Uterus (tissue), 4 donors: ENCODE data around the gene SH2D4B. TPM values are rescaled to one million over a fixed set of nuclear protein-coding genes. Genes with fewer than 3 reads are reported as not detected.

Experiments
- DNase-seq, 2 donors: peaks; one replicate each; pipeline ENCODE4 v3.0.0-alpha.2; 2019 to 2020
- H3K27ac ChIP-seq, 2 donors: fragments of 200-600 bp; sonication (generic); 1 replicate in 1 of 2; 2 replicates in 1 of 2; pipeline ENCODE4 v1.5.1; 2016 to 2018
- H3K27me3 ChIP-seq, 2 donors: fragments of 200-600 bp; sonication (generic); one replicate each; pipeline ENCODE4 v1.5.1; 2018 to 2019; ENCODE audit warnings: control low read depth in 1 of 2
- H3K36me3 ChIP-seq, 2 donors: fragments of 200-600 bp; sonication (generic); one replicate each; pipeline ENCODE4 v1.5.1; 2019; ENCODE audit warnings: control low read depth in 1 of 2
- H3K4me1 ChIP-seq, 2 donors: fragments of 200-600 bp; sonication (generic); one replicate each; pipeline ENCODE4 v1.5.1; 2018 to 2019; ENCODE audit warnings: control low read depth in 1 of 2
- H3K4me3 ChIP-seq, 2 donors: fragments of 200-600 bp; sonication (generic); 1 replicate in 1 of 2; 2 replicates in 1 of 2; pipeline ENCODE4 v1.5.1; 2018 to 2019; ENCODE audit warnings: mild to moderate bottlenecking in 1 of 2
- H3K9me3 ChIP-seq, 2 donors: fragments of 200-600 bp; sonication (generic); one replicate each; pipeline ENCODE4 v1.5.1; 2019; ENCODE audit warnings: control low read depth in 1 of 2
- POLR2A ChIP-seq, 2 donors: fragments of 450-650 bp; IDR thresholded peaks; one replicate each; pipeline ENCODE4 v1.6.1; 2016; ENCODE audit warnings: antibody characterized with exemption in 2 of 2, mild to moderate bottlenecking in 1 of 2, moderate library complexity in 1 of 2
- intact Hi-C: fragments of 100-400 bp; cut with DNase I; formaldehyde crosslinking; loops from one replicate; pipeline ENCODE4 v1.15.1; 2023; ENCODE audit warnings: low total_unique reads
- total RNA-seq, 4 donors: library from RNA; depleted of rRNA in 3 of 4; stranded (reverse); fragments of >200 nt in 3 of 4; gene quantifications; one replicate each; pipeline versions ENCODE4 v1.1.0 to v1.2.4, GENCODE V29; 2014 to 2023
- TF ChIP-seq, protein P1 (sequence below), 4 experiments: fragments of 200-600 bp in 2 of 4; fragments of 450-650 bp in 2 of 4; sonication (generic) in 2 of 4; IDR thresholded peaks; one replicate each; pipeline ENCODE4 v1.5.1; 2016 to 2019; ENCODE audit warnings: antibody characterized with exemption in 4 of 4, mild to moderate bottlenecking in 2 of 4, moderate library complexity in 1 of 4
- donor health status: DM: yes; HTN: yes; CAD: no.

SH2D4B gene
- 1 to 10 TPM in 1 of 4 donors, under 1 TPM in 1, not detected in 2; 0.40 to 1.4 TPM for total RNA-seq

DNA sequence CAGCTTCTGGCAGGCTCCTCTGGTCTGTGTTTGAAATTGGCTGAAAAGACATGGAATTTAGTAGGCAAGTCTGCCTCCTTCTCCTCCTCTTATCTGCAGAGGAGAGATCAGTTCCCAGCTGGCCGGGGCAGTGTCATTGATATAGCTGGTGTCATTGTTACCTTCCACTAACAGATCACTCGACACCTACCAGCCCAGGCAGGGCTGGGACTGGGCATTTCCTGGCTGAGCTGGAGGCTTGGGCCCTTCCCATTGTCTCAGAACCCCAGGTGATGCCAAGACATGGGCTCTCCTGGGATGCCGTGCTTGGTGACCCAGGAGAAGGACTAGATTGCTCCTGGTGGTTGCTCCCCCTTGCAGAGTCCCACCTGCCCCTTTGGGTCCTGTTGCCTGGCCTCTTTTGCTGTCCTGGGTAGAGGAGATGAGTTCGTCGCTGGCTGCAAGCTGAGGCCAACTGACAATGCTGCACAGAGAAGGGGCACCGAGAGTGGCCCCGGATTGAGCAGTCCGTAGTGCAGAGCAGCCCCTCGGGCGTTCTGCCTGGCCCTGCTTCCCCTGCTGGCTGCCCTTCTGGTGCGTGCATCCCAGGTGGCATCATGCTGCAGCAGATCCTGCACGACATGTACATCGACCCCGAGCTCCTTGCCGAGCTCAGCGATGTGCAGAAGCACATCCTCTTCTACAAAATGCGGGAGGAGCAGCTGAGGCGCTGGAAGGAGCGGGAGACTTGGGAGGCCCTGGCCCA lies at the start of gene SH2D4B:
Gene SH2D4B (plus strand): TSS at position 167 of the 745 bp plus-strand sequence. CDS start 430 bp downstream, at position 597.
- TF ChIP-seq, protein P1, sequence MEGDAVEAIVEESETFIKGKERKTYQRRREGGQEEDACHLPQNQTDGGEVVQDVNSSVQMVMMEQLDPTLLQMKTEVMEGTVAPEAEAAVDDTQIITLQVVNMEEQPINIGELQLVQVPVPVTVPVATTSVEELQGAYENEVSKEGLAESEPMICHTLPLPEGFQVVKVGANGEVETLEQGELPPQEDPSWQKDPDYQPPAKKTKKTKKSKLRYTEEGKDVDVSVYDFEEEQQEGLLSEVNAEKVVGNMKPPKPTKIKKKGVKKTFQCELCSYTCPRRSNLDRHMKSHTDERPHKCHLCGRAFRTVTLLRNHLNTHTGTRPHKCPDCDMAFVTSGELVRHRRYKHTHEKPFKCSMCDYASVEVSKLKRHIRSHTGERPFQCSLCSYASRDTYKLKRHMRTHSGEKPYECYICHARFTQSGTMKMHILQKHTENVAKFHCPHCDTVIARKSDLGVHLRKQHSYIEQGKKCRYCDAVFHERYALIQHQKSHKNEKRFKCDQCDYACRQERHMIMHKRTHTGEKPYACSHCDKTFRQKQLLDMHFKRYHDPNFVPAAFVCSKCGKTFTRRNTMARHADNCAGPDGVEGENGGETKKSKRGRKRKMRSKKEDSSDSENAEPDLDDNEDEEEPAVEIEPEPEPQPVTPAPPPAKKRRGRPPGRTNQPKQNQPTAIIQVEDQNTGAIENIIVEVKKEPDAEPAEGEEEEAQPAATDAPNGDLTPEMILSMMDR (IDR thresholded peaks at IDR 0.05) = no peak
- no peak for TF ChIP-seq POLR2A (IDR thresholded peaks at IDR 0.05)
- no peak for DNase-seq
- Histone ChIP-seq H3K4me1 (no peaks in the 10 kb centered on the region), H3K27ac (peak within 1 kb of the TSS in 1 of 2 donors; percentile 2), H3K4me3 (no peak within 1 kb of the TSS), H3K36me3 (no peaks in the 10 kb centered on the region), H3K27me3 (no peaks in the 10 kb centered on the region), H3K9me3 (no peaks in the 10 kb centered on the region)
- intact Hi-C loops = no loop called here

DNA sequence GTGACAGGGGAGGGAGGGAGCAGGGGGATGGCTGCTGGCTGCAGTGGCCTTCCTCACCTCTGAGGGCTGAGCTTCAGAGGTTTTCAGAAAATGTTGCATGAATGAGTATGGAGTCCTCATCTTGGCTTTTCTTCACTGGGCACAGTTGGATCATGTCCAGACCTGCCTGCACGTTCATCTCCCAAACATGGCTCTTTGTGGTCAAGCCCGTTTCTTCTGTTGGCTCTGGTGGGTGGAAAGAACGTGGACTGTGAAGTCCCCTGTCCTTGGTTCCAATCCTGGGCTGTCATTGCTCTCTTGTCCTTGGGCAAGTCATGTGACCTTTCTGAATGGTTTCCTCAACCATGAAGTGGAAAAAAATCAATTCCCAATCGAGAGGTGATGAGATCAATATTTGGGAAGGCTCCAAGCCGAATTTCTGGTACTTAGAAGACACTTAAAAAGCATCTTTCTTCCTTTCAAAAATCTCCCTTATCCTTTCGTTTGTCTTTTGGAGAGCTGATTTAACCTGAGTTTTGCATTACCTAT lies 49.1 kb upstream of the SH2D4B start:
- no peaks in the 10 kb centered on the region for H3K9me3 ChIP-seq
- H3K4me3 ChIP-seq = no peak overlapping the region
- intact Hi-C loops = no loop called here
- H3K27ac ChIP-seq = no peak overlapping the region
- peaks cover 0 to 7% of the 10 kb centered on the region in 2 donors for H3K4me1 ChIP-seq
- DNase-seq = no peak
- no peaks in the 10 kb centered on the region for H3K36me3 ChIP-seq
- H3K27me3 ChIP-seq = no peaks in the 10 kb centered on the region
- no peak for TF ChIP-seq POLR2A (IDR thresholded peaks at IDR 0.05)

DNA sequence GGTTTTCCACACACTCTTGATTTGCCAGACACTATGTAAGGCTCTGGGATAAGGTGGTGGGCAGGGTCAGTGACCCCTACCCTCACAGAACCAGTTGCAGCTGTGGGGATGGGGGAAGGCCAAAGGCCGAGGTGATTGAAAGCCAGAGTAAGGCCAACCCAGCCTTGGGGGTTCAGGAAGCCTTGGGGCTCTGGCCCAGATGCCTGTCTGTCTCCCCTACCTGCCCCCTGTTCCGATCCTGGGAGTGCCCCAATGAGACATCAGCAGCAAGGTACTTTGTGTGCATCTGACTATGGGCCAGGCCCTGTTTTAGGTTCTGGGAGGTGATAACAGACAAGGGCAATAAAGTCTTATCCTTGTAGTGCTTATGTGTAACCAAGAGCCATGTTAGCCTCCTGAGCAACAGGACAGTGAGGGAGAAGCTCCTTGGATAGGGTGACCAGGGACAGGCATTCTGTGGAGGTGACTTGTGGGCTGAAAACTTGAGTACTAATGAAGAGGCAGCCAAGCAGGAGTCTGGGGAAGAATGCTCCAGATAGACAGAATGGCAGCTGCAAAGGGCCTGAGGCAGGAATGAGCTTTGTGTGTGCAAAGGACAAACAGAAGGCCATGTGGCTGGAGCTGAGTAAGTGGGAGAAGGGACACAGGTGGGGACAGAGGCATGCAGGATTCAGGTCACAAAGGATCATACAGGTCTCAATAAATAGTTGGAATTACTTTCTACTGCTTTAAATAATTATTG lies 48.2 kb upstream of the SH2D4B start:
- no peak overlapping the region for H3K4me3 ChIP-seq
- no peak for DNase-seq
- H3K4me1 ChIP-seq = peaks cover 0 to 7% of the 10 kb centered on the region in 2 donors
- H3K27me3 ChIP-seq = no peaks in the 10 kb centered on the region
- intact Hi-C loops = no loop called here
- H3K36me3 ChIP-seq = no peaks in the 10 kb centered on the region
- TF ChIP-seq, protein P1 (IDR thresholded peaks at IDR 0.05) = no peak
- H3K9me3 ChIP-seq = no peaks in the 10 kb centered on the region
- no peak overlapping the region for H3K27ac ChIP-seq

DNA sequence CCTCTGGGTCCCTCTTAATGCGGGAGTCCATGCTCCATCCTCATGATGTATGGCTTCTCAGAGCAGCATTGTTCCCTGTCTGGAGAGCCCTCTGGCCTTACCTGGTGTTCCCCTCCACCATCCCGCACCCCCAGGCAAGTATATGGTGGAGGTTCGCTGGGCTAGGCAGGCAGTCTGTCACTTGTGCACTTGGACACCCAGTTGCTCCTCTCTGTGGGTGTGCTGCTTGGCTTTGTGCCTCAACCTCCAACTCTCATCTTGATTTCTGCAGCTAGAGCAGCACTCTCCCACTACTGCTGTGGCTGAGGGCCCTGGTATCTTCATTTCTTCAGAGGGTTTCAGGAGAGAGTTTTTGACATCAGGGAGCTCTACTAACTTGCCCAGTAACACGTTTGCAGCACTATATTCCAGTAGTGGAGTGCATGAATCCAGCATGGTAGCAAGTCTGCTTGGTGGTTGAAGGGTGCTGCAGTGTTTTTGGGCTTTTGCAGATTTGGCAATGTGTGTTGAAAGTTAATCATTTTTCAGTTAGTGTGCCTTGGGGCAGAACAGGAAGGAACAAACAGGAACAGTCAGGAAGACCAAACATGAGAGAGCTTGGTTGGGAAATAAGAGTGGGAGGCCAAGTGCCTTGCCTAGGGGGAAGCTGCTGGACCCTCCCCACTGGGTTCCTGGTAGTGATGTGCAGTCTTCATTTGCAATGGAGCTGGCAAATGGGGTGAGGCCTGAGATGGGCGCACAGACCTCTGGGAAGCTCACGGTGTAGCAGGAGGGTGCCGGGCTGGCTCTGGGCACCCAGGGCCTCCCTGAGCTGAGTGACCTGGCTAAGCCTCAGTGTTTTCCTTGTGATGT lies 46.2 kb upstream of the SH2D4B start:
- no peak for DNase-seq
- Histone ChIP-seq H3K4me1 (peaks cover 0 to 7% of the 10 kb centered on the region in 2 donors), H3K36me3 (no peaks in the 10 kb centered on the region), H3K27ac (no peak overlapping the region), H3K27me3 (no peaks in the 10 kb centered on the region), H3K9me3 (no peaks in the 10 kb centered on the region), H3K4me3 (no peak overlapping the region)
- TF ChIP-seq, protein P1 (IDR thresholded peaks at IDR 0.05) = no peak
- TF ChIP-seq POLR2A (IDR thresholded peaks at IDR 0.05) = no peak
- intact Hi-C loops = no loop called here

DNA sequence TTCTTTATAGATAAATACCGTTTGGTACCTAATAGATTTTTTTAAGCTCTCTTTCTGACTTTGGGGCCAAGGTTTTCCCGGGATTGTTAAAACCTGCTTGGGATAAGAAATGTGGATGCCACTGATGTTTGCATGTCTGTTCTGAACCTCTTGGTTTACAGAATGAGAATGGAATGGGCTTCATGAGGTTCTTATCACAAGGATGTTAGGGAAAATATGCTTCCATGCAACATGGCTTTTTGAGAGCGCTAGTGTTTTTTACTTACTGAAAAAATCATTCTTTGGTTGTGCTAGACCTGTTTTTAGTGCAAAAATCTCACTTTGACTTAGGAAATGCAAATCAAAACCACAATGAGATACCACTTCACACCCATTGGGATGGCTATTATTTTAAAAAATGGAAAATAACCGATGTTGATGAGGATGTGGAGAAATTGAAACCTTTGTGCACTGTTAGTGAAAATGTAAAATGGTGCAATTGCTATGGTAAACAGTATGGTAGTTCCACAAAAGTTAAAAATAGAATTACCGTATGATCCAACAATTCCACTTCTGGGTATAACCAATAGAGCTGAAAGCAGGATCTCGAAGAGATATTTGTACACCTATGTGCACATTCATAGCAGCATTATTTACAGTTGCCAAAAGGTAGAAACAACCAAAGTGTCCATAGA lies 44.7 kb upstream of the SH2D4B start:
- intact Hi-C loops = no loop called here
- peak overlapping the region in 1 of 2 donors; percentile 9 for H3K27ac ChIP-seq
- no peak overlapping the region for H3K4me3 ChIP-seq
- peaks cover under 1 to 3% of the 10 kb centered on the region in 2 donors for H3K4me1 ChIP-seq
- no peak for DNase-seq
- H3K36me3 ChIP-seq = no peaks in the 10 kb centered on the region
- TF ChIP-seq, protein P1 (IDR thresholded peaks at IDR 0.05) = no peak
- TF ChIP-seq POLR2A (IDR thresholded peaks at IDR 0.05) = no peak
- no peaks in the 10 kb centered on the region for H3K27me3 ChIP-seq
- no peaks in the 10 kb centered on the region for H3K9me3 ChIP-seq
